Endothelial cell of umbilical vein (primary cell): Measurements from ENCODE around the gene CRACR2A. TPM values are rescaled to one million over a fixed set of nuclear protein-coding genes. Genes with fewer than 3 reads are reported as not detected.

Experiments
- BruUV-seq: library from RNA; stranded (reverse); fragments of 400-500 nt; replicated peaks from 2 replicates; lab custom pipeline; 2021; lab: Mats Ljungman, UMichigan
- CTCF ChIA-PET: fragments of 300-600, 350-600 bp; sonication (Branson Sonifier 250); formaldehyde crosslinking; loops from one replicate; lab custom pipeline; 2021; ENCODE audit warnings: antibody characterized with exemption, inconsistent platforms; lab: Charles Lee
- POLR2A ChIA-PET: fragments of 300-600, 350-600 bp; sonication (Branson Sonifier 250); formaldehyde crosslinking; loops from one replicate; lab custom pipeline; 2021; ENCODE audit warnings: antibody characterized with exemption, inconsistent platforms; lab: Charles Lee
- DNase-seq: peaks from one replicate; pipeline ENCODE4 v3.0.0-alpha.2; 2011; ENCODE audit warnings: low read depth, low spot score
- FAIRE-seq: peaks from 2 replicates; lab custom pipeline; 2011; peaks lifted over from hg19 to GRCh38; lab: Jason Lieb, UNC
- H2AFZ ChIP-seq: 2 replicates; pipeline ENCODE4 v1.6.0; 2012; ENCODE audit warnings: low read depth, low read length, control low read depth, inconsistent platforms
- H3K27ac ChIP-seq: 2 replicates; pipeline ENCODE4 v1.5.1; 2011; ENCODE audit warnings: low read depth, mild to moderate bottlenecking, control low read depth, low read length, moderate library complexity; ENCODE audit not compliant: insufficient read depth
- H3K27me3 ChIP-seq, 2 experiments: 2 replicates each; pipeline versions ENCODE4 v1.6.0 to v1.6.1; 2011; ENCODE audit warnings: low read length in 2 of 2, mixed read lengths in 1 of 2; ENCODE audit not compliant: control insufficient read depth in 2 of 2, insufficient read depth in 2 of 2
- H3K36me3 ChIP-seq, 2 experiments: 2 replicates in 1 of 2; 3 replicates in 1 of 2; pipeline ENCODE4 v1.5.1; 2011; ENCODE audit warnings: low read length in 2 of 2, mild to moderate bottlenecking in 1 of 2, moderate library complexity in 1 of 2; ENCODE audit not compliant: control insufficient read depth in 2 of 2, insufficient read depth in 2 of 2; ENCODE audit errors: extremely low read depth in 1 of 2
- H3K4me1 ChIP-seq: 3 replicates; pipeline ENCODE4 v1.5.1; 2011; ENCODE audit warnings: mild to moderate bottlenecking, low read length; ENCODE audit not compliant: control insufficient read depth, insufficient read depth; ENCODE audit errors: extremely low read depth
- H3K4me2 ChIP-seq: 2 replicates; pipeline ENCODE4 v1.6.1; 2011; ENCODE audit warnings: low read length, control low read depth, mixed read lengths; ENCODE audit not compliant: insufficient read depth
- H3K4me3 ChIP-seq, 3 experiments: fragments of 200-600 bp in 1 of 3; sonication (generic), shearing (Covaris generic) in 1 of 3; replicated peaks in 1 of 3; 2 replicates each; pipeline ENCODE4 v1.5.1; 2011 to 2016; ENCODE audit warnings: control low read depth in 3 of 3, low read length in 3 of 3, mild to moderate bottlenecking in 2 of 3, inconsistent platforms in 1 of 3, low read depth in 1 of 3, moderate library complexity in 1 of 3; ENCODE audit not compliant: insufficient read depth in 1 of 3
- H3K79me2 ChIP-seq: 2 replicates; pipeline ENCODE4 v1.6.0; 2012; ENCODE audit warnings: low read length, inconsistent platforms; ENCODE audit not compliant: control insufficient read depth, insufficient read depth
- H3K9ac ChIP-seq: replicated peaks from 2 replicates; pipeline ENCODE3; 2011; ENCODE audit warnings: low read length, control low read depth; ENCODE audit not compliant: insufficient read depth; ENCODE audit errors: extremely low read depth
- H3K9me1 ChIP-seq: replicated peaks from 3 replicates; pipeline ENCODE4 v1.6.0; 2011; ENCODE audit warnings: mild to moderate bottlenecking, low read length; ENCODE audit not compliant: control insufficient read depth, insufficient read depth; ENCODE audit errors: extremely low read depth
- H3K9me3 ChIP-seq: replicated peaks from 2 replicates; pipeline ENCODE4 v1.5.1; 2012; ENCODE audit warnings: low read length, inconsistent platforms; ENCODE audit not compliant: control insufficient read depth, insufficient read depth
- H4K20me1 ChIP-seq: replicated peaks from 2 replicates; pipeline ENCODE3; 2011; ENCODE audit warnings: mild to moderate bottlenecking, low read length; ENCODE audit not compliant: control insufficient read depth, insufficient read depth; ENCODE audit errors: extremely low read depth
- EZH2 ChIP-seq: IDR thresholded peaks from 2 replicates; pipeline ENCODE4 v1.6.1; 2012; ENCODE audit warnings: borderline replicate concordance, low read depth, mild to moderate bottlenecking, moderate library complexity, low read length, inconsistent platforms; ENCODE audit not compliant: severe bottlenecking
- FOS ChIP-seq: IDR thresholded peaks from 2 replicates; pipeline ENCODE4 v1.6.1; 2011; ENCODE audit warnings: mild to moderate bottlenecking, low read length, moderate library complexity, borderline replicate concordance; ENCODE audit not compliant: insufficient read depth
- GATA2 ChIP-seq: IDR thresholded peaks from 2 replicates; pipeline ENCODE4 v1.7.0; 2011; ENCODE audit warnings: low read depth, mild to moderate bottlenecking, moderate library complexity, mixed read lengths, low read length; ENCODE audit not compliant: insufficient read length, insufficient read depth
- JUN ChIP-seq: IDR thresholded peaks from 2 replicates; pipeline ENCODE4 v1.6.1; 2011; ENCODE audit warnings: borderline replicate concordance, low read depth; ENCODE audit not compliant: insufficient read length, insufficient read depth
- MYC ChIP-seq: IDR thresholded peaks from one replicate; pipeline ENCODE4 v1.6.1; 2011; ENCODE audit warnings: mild to moderate bottlenecking, low read depth, low read length
- POLR2A ChIP-seq: IDR thresholded peaks from 2 replicates; pipeline ENCODE4 v1.6.1; 2012; ENCODE audit warnings: low read depth, mild to moderate bottlenecking, control low read depth, low read length
- POLR2AphosphoS5 ChIP-seq: IDR thresholded peaks from 2 replicates; pipeline ENCODE4 v1.6.1; 2012; ENCODE audit warnings: low read depth, mild to moderate bottlenecking, control low read depth, low read length, moderate library complexity; ENCODE audit not compliant: insufficient read depth
- dilution Hi-C: fragments of 300-500 bp; cut with MboI; formaldehyde crosslinking; loops from one replicate; pipeline ENCODE4 v1.15.0; 2019; ENCODE audit warnings: low sequenced_read_pairs; ENCODE audit not compliant: extremely low pct_ligation_motif_present
- intact Hi-C: fragments of 100-400 bp; cut with micrococcal nuclease; formaldehyde crosslinking; loops from one replicate; pipeline ENCODE4 v1.10.0; 2022
- polyA plus RNA-seq, 4 experiments: library from polyadenylated mRNA; depleted of rRNA in 3 of 4; stranded (reverse) in 3 of 4; unstranded in 1 of 4; fragments of >200 nt; gene quantifications; 2 replicates each; pipeline versions ENCODE4 v1.2.1 to v1.2.3, GENCODE V29; 2011 to 2012; ENCODE audit warnings: missing spikeins in 1 of 4
- total RNA-seq: library from RNA; stranded (reverse); gene quantifications from 2 replicates; pipeline ENCODE4 v1.2.3, GENCODE V29; 2021
- TF ChIP-seq, protein P1 (sequence below), 2 donors: IDR thresholded peaks; 1 replicate in 1 of 2; 2 replicates in 1 of 2; pipeline ENCODE4 v1.5.1; 2011; ENCODE audit warnings: low read length in 2 of 2, mild to moderate bottlenecking in 2 of 2, moderate library complexity in 2 of 2, control low read depth in 1 of 2, inconsistent platforms in 1 of 2, low read depth in 1 of 2; ENCODE audit not compliant: insufficient read depth in 1 of 2; ENCODE audit errors: extremely low read depth in 1 of 2
- TF ChIP-seq, protein P2 (sequence below): IDR thresholded peaks from 2 replicates; pipeline ENCODE4 v1.6.1; 2011; ENCODE audit not compliant: insufficient read depth, insufficient read length

The CRACR2A gene
- total and polyA plus RNA-seq, 2 donors (not counting 3 experiments of a cell fraction or from before 2014, with no cell fraction given): 4.4 to 15.9 TPM

DNA sequence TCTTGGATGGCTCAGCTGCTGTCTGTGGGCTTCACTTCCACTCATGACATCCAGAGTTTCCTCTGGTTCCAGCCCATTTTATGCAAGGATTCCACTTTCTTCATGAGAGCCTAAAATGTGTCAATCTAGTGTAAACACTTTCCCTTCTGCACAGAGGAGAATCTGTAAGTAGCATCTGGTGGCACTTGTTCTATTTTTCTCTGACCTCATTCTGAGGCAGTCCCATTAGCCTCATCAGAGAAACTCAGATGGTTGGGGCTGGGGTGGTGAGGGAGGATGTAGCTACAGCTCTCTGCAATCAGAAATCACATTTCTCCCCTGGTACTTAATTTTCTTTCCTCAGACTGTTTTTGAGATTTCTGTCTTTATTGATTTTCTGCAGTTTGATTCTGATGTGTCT, 180.3 kb downstream of the CRACR2A start:
- CTCF ChIA-PET: no interaction called here

DNA sequence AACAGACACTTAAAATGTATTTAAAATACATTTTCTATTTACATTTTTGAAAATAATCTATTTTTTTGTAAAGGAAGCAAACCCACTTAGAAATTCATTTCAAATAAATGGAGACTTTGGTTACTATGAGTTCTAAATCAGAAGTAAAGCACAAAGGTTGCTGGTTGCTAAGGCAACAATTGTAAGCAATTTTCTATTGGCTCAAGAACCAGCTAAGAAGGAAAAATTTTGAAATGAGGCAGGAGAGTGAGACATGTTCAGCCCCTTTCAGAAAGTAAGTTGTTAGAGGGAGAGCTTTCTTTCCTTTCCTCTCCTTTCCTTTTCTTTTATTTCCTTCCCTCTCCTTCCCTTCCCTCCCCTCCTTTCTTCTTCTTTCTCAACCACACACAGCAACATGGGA, 181.2 kb downstream of the CRACR2A start:
- no peak for FAIRE-seq
- DNase-seq: no peak
- Histone ChIP-seq H3K4me1 (no peaks in the 10 kb centered on the region), H3K79me2 (no peaks in the 10 kb centered on the region), H2AFZ (no peak overlapping the region), H3K27ac (no peak overlapping the region), H3K4me3 (no peak overlapping the region), H3K9me1 (no peaks in the 10 kb centered on the region), H3K9me3 (no peaks in the 10 kb centered on the region), H3K9ac (no peak overlapping the region), H3K4me2 (no peak overlapping the region), H4K20me1 (peaks cover 2% of the 10 kb centered on the region), H3K27me3 (peaks cover 0 to 2% of the 10 kb centered on the region in 2 experiments), H3K36me3 (no peaks in the 10 kb centered on the region)
- no TSS peak for BruUV-seq
- TF ChIP-seq, protein P1, sequence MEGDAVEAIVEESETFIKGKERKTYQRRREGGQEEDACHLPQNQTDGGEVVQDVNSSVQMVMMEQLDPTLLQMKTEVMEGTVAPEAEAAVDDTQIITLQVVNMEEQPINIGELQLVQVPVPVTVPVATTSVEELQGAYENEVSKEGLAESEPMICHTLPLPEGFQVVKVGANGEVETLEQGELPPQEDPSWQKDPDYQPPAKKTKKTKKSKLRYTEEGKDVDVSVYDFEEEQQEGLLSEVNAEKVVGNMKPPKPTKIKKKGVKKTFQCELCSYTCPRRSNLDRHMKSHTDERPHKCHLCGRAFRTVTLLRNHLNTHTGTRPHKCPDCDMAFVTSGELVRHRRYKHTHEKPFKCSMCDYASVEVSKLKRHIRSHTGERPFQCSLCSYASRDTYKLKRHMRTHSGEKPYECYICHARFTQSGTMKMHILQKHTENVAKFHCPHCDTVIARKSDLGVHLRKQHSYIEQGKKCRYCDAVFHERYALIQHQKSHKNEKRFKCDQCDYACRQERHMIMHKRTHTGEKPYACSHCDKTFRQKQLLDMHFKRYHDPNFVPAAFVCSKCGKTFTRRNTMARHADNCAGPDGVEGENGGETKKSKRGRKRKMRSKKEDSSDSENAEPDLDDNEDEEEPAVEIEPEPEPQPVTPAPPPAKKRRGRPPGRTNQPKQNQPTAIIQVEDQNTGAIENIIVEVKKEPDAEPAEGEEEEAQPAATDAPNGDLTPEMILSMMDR (IDR thresholded peaks at IDR 0.05; ENCODE audit: extremely low read depth in 1 of 2, insufficient read depth in 1 of 2, low read depth in 1 of 2, low read length in 2 of 2): no peak
- TF ChIP-seq JUN (no peak), MYC (no peak), POLR2AphosphoS5 (no peak), EZH2 (no peak), POLR2A (no peak), FOS (no peak), GATA2 (no peak)
- TF ChIP-seq, protein P2, sequence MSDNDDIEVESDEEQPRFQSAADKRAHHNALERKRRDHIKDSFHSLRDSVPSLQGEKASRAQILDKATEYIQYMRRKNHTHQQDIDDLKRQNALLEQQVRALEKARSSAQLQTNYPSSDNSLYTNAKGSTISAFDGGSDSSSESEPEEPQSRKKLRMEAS: no peak
- dilution Hi-C loops (no loop called here), intact Hi-C loops (no loop called here)
- ChIA-PET CTCF (no interaction called here), POLR2A (no interaction called here)

More for the DNA sequence above, 180.3 kb downstream of the CRACR2A start:
- Histone ChIP-seq H3K27ac (no peak overlapping the region), H3K9me3 (no peaks in the 10 kb centered on the region), H4K20me1 (peaks cover 2% of the 10 kb centered on the region), H3K36me3 (no peaks in the 10 kb centered on the region), H3K4me3 (no peak overlapping the region), H2AFZ (no peak overlapping the region), H3K9me1 (no peaks in the 10 kb centered on the region), H3K9ac (no peak overlapping the region), H3K4me1 (no peaks in the 10 kb centered on the region), H3K4me2 (no peak overlapping the region), H3K79me2 (no peaks in the 10 kb centered on the region), H3K27me3 (peaks cover 0 to 2% of the 10 kb centered on the region in 2 experiments)
- dilution Hi-C loops (no loop called here), intact Hi-C loops (no loop called here)
- FAIRE-seq: no peak
- DNase-seq: no peak
- POLR2A ChIA-PET: no interaction called here
- TF ChIP-seq, protein P1 (IDR thresholded peaks at IDR 0.05; ENCODE audit: extremely low read depth in 1 of 2, insufficient read depth in 1 of 2, low read depth in 1 of 2, low read length in 2 of 2): no peak
- no TSS peak for BruUV-seq
